ENCODE measurements around the gene ASB14. TPM values are rescaled to one million over a fixed set of nuclear protein-coding genes. Genes with fewer than 3 reads are reported as not detected.

ASB14 gene
- total RNA-seq, 6 experiments from 2014 or later = not detected

DNA sequence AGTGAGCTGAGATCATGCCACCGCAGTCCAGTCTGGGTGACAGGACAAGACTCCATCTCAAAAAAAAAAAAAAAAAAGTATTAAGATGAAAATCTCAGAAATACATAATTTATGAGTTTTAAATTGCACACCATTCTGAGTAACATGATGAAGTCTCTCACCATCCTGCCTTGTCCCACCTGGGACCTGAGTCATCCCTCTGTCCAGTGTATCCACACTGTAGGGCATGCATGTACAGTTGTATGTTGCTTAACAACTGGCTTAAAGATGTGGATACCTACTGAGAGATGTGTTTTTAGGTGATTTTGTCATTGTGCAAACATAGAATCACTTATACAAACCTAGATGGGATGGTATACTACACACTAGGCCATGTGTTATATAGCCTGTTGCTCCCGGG lies 17.1 kb downstream of the ASB14 start:
- Mint-ChIP-seq H3K9me3 (no peaks in the 10 kb centered on the region), H3K4me1 (ENCODE audit: low read depth) (peaks cover 4% of the 10 kb centered on the region; the same call in 1 of the 2 replicates), H3K27ac (no peak overlapping the region), H3K36me3 (ENCODE audit: low read depth) (peaks cover 4% of the 10 kb centered on the region; the same call in 1 of the 2 replicates), H3K4me3 (no peak overlapping the region), H3K27me3 (ENCODE audit: insufficient read depth) (no peaks in the 10 kb centered on the region)
- no peak for DNase-seq
- TF ChIP-seq, protein P1, sequence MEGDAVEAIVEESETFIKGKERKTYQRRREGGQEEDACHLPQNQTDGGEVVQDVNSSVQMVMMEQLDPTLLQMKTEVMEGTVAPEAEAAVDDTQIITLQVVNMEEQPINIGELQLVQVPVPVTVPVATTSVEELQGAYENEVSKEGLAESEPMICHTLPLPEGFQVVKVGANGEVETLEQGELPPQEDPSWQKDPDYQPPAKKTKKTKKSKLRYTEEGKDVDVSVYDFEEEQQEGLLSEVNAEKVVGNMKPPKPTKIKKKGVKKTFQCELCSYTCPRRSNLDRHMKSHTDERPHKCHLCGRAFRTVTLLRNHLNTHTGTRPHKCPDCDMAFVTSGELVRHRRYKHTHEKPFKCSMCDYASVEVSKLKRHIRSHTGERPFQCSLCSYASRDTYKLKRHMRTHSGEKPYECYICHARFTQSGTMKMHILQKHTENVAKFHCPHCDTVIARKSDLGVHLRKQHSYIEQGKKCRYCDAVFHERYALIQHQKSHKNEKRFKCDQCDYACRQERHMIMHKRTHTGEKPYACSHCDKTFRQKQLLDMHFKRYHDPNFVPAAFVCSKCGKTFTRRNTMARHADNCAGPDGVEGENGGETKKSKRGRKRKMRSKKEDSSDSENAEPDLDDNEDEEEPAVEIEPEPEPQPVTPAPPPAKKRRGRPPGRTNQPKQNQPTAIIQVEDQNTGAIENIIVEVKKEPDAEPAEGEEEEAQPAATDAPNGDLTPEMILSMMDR (IDR thresholded peaks at IDR 0.05) = no peak

DNA sequence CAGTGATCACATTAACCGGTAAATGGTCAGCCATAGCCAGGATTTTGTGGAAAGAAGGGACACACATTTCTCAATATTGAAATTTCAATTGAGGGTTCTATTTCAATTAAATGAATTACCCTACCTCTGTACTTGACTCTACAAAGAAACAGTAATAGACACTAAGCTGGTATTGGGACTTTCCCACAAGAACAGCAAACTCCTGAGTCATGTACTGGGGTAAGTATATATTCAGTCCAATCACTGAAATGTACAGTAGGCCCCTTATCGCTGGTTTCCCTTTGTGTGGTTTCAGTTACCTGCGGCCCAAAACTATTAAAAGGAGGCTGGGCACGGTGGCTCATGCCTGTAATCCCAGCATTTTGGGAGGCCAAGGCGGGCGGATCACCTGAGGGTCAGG lies 17.6 kb downstream of the ASB14 start:
- peaks cover 4% of the 10 kb centered on the region; the same call in 1 of the 2 replicates for H3K4me1 Mint-ChIP-seq (ENCODE audit: low read depth)
- no peaks in the 10 kb centered on the region for H3K27me3 Mint-ChIP-seq (ENCODE audit: insufficient read depth)
- DNase-seq = no peak
- TF ChIP-seq, protein P1 (IDR thresholded peaks at IDR 0.05) = no peak
- H3K27ac Mint-ChIP-seq = no peak overlapping the region
- H3K9me3 Mint-ChIP-seq = no peaks in the 10 kb centered on the region
- H3K36me3 Mint-ChIP-seq (ENCODE audit: low read depth) = peaks cover 4% of the 10 kb centered on the region; the same call in 1 of the 2 replicates
- H3K4me3 Mint-ChIP-seq = no peak overlapping the region

DNA sequence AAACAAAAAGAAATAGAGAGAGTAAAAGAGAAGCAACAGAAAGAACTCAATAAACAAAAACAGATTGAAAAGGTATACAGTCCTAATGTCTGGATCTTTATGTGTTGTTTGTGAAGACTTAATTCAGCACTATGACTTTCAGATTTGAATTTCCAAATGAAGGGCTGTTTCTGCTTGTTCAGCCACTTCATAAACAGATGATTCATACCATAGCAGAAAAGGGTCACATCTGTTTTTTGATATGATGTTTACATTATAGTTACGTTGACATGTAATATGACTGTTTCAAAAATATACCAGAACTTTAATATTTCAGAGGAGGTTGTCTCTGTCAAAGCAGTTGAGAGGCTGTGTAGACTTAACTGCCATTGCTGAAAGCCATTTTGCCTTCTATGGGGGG lies 24.1 kb downstream of the ASB14 start:
- DNase-seq = no peak
- Mint-ChIP-seq H3K4me1 (ENCODE audit: low read depth) (peaks cover 4% of the 10 kb centered on the region; the same call in 1 of the 2 replicates), H3K27ac (no peak overlapping the region), H3K27me3 (ENCODE audit: insufficient read depth) (no peaks in the 10 kb centered on the region), H3K4me3 (no peak overlapping the region), H3K9me3 (no peaks in the 10 kb centered on the region), H3K36me3 (ENCODE audit: low read depth) (peaks cover 31% of the 10 kb centered on the region)
- TF ChIP-seq, protein P1 (IDR thresholded peaks at IDR 0.05) = no peak

DNA sequence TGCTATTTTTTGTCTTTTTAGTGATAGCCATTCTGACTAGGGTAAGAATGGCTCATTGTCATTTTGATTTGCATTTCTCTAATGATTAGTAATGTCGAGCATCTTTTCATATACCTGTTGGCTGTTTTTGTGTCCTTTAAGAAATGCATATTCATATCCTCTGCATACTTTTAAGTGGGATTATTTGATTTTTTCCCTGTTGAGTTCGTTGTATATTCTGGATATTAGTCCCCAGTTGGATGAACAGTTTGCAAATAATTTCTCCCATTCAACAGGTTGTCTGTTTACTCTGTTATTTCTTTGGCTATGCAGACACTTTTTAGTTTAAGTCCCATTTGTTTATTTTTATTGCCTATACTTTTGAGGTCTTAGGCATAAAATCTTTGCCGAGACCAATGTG lies 30.6 kb downstream of the ASB14 start:
- Mint-ChIP-seq H3K4me3 (no peak overlapping the region), H3K4me1 (ENCODE audit: low read depth) (0 out of 2 replicates have a peak, but pooled peaks cover 4% of the 10 kb centered on the region), H3K9me3 (no peaks in the 10 kb centered on the region), H3K27me3 (ENCODE audit: insufficient read depth) (no peaks in the 10 kb centered on the region), H3K36me3 (ENCODE audit: low read depth) (peaks cover 58% of the 10 kb centered on the region), H3K27ac (no peak overlapping the region)
- TF ChIP-seq, protein P1 (IDR thresholded peaks at IDR 0.05) = no peak
- no peak for DNase-seq

DNA sequence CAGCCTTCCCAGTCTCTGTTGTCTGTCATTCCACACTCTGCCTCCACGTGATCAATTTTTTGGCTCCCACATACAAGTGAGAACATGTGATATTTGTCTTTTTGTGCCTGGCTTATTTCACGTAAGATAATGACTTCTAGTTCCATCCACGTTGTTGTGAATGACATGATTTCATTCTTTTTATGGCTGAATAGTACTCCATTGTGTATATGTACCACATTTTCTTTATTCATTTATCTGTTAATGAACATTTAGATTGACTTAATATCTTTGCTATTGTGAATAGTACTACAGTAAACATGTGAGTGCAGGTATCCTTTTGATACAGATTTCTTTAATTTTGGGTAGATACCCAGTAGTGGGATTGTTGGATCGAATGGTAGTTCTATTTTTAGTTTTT lies 31.4 kb downstream of the ASB14 start:
- no peaks in the 10 kb centered on the region for H3K9me3 Mint-ChIP-seq
- TF ChIP-seq, protein P1 (IDR thresholded peaks at IDR 0.05) = no peak
- H3K4me1 Mint-ChIP-seq (ENCODE audit: low read depth) = 0 out of 2 replicates have a peak, but pooled peaks cover 4% of the 10 kb centered on the region
- no peak for DNase-seq
- no peak overlapping the region for H3K27ac Mint-ChIP-seq
- H3K36me3 Mint-ChIP-seq (ENCODE audit: low read depth) = peaks cover 50% of the 10 kb centered on the region
- no peaks in the 10 kb centered on the region for H3K27me3 Mint-ChIP-seq (ENCODE audit: insufficient read depth)
- no peak overlapping the region for H3K4me3 Mint-ChIP-seq

DNA sequence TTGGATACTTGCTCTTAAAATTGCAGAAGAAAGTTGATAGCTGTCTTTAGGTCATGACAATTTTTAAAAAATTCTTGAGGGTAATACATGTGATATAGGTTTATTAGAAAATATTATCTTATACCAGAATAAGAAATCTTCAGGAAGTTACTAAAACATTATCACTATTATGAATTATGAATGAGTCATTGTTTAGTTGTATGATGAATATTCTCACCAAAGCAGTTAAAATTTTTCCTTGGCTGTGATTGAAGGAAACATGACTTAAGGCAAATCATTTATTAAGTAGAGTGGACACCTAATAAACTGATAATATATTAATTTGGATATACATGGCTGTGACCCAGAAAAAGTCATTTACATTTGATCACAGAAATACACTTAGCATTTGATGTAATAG lies 34.8 kb downstream of the ASB14 start:
- H3K27ac Mint-ChIP-seq = no peak overlapping the region
- no peak overlapping the region for H3K4me3 Mint-ChIP-seq
- TF ChIP-seq, protein P1 (IDR thresholded peaks at IDR 0.05) = no peak
- no peaks in the 10 kb centered on the region for H3K9me3 Mint-ChIP-seq
- peaks cover 25% of the 10 kb centered on the region for H3K36me3 Mint-ChIP-seq (ENCODE audit: low read depth)
- no peaks in the 10 kb centered on the region; the same call in 1 of the 2 replicates for H3K27me3 Mint-ChIP-seq (ENCODE audit: insufficient read depth)
- no peak for DNase-seq
- peaks cover 11% of the 10 kb centered on the region for H3K4me1 Mint-ChIP-seq (ENCODE audit: low read depth)
